ENCODE results near the gene SPATA25.
"Not testable (repeated sequence)": the region's sequence is repeated elsewhere in the genome, so short reads cannot be mapped to it uniquely, and the experiment has no call there.

SPATA25 gene

GRCh38 chr20:45887346-45887715 lies at the start of gene SPATA25:
TSS of gene SPATA25 (minus strand) at chr20:45887622. CDS start at chr20:45887590, 32 bp downstream.
- no peak for DNase-seq (ENCODE audit: low read depth)

GRCh38 chr20:45935416-45936046 lies 48.1 kb upstream of the SPATA25 start:
- no peak for DNase-seq (ENCODE audit: low read depth)

- DNase-seq (ENCODE audit: low read depth), result peak; percentile 94
Observed at GRCh38 chr20:45934586-45935415, 47.4 kb upstream of the SPATA25 start, which contains the start of gene PCIF1. TSS of gene PCIF1 (plus strand) at chr20:45934683. CDS start at chr20:45939000, 4,317 bp downstream.

- DNase-seq (ENCODE audit: low read depth), result no peak
Observed at GRCh38 chr20:45934046-45934585, 46.7 kb upstream of the SPATA25 start.

- peak; percentile 55 for DNase-seq (ENCODE audit: low read depth)
Observed at GRCh38 chr20:45933266-45934045, 46.0 kb upstream of the SPATA25 start.

- DNase-seq (ENCODE audit: low read depth), result not testable (repeated sequence)
Observed at GRCh38 chr20:45931680-45932079, 44.3 kb upstream of the SPATA25 start.

- no peak for DNase-seq (ENCODE audit: low read depth)
Observed at GRCh38 chr20:45927071-45927878, 39.9 kb upstream of the SPATA25 start.

- no peak for DNase-seq (ENCODE audit: low read depth)
Observed at GRCh38 chr20:45926731-45927070, 39.3 kb upstream of the SPATA25 start.

- no peak for DNase-seq (ENCODE audit: low read depth)
Observed at GRCh38 chr20:45925821-45926506, 38.5 kb upstream of the SPATA25 start.

GRCh38 chr20:45924391-45925261 lies 37.2 kb upstream of the SPATA25 start:
- DNase-seq (ENCODE audit: low read depth), result peak; percentile 41

GRCh38 chr20:45921337-45922189 lies 34.1 kb upstream of the SPATA25 start:
- no peak for DNase-seq (ENCODE audit: low read depth)

- DNase-seq (ENCODE audit: low read depth), result no peak
Observed at GRCh38 chr20:45920462-45921336, 33.3 kb upstream of the SPATA25 start.

- DNase-seq (ENCODE audit: low read depth), result peak; percentile 65
Observed at GRCh38 chr20:45919542-45920399, 32.3 kb upstream of the SPATA25 start.

- DNase-seq (ENCODE audit: low read depth), result no peak
Observed at GRCh38 chr20:45918779-45919537, 31.5 kb upstream of the SPATA25 start.

GRCh38 chr20:45918182-45918737 lies 30.8 kb upstream of the SPATA25 start:
- DNase-seq (ENCODE audit: low read depth), result no peak

- DNase-seq (ENCODE audit: low read depth), result peak; percentile 42
Observed at GRCh38 chr20:45917790-45918141, 30.3 kb upstream of the SPATA25 start.

All from stromal cell of bone marrow (primary cell).